Right atrium auricular region (tissue), 2 donors: Measurements from ENCODE around the gene ALS2. TPM values are rescaled to one million over a fixed set of nuclear protein-coding genes. Genes with fewer than 3 reads are reported as not detected.
"Not testable (repeated sequence)": the region's sequence is repeated elsewhere in the genome, so short reads cannot be mapped to it uniquely, and the experiment has no call there.

Source experiments
- DNase-seq: peaks from one replicate; pipeline ENCODE4 v3.0.0-alpha.2; 2019; ENCODE audit warnings: low spot score
- H3K27ac ChIP-seq, 2 donors: fragments of 200-600 bp; sonication (generic); 1 replicate in 1 of 2; 2 replicates in 1 of 2; pipeline ENCODE4 v1.5.1; 2016 to 2019
- H3K27me3 ChIP-seq, 2 donors: fragments of 200-600 bp; sonication (generic); one replicate each; pipeline versions ENCODE4 v1.5.1 to v1.6.0; 2017 to 2019
- H3K36me3 ChIP-seq: fragments of 200-600 bp; sonication (generic); one replicate; pipeline ENCODE4 v1.5.1; 2016
- H3K4me1 ChIP-seq, 2 donors: fragments of 200-600 bp; sonication (generic); one replicate each; pipeline versions ENCODE4 v1.5.1 to v1.6.0; 2017 to 2019
- H3K4me3 ChIP-seq, 2 donors: fragments of 200-600 bp; sonication (generic); 1 replicate in 1 of 2; 2 replicates in 1 of 2; pipeline ENCODE4 v1.5.1; 2017 to 2019; ENCODE audit warnings: mild to moderate bottlenecking in 1 of 2, moderate library complexity in 1 of 2
- H3K9me3 ChIP-seq, 2 donors: fragments of 200-600 bp; sonication (generic); one replicate each; pipeline ENCODE4 v1.5.1; 2019
- CTCF ChIP-seq, 2 donors: fragments of 200-600 bp; sonication (generic); IDR thresholded peaks; one replicate each; pipeline ENCODE4 v1.5.1; 2019; ENCODE audit warnings: antibody characterized with exemption in 2 of 2
- total RNA-seq, 2 donors: library from RNA; depleted of rRNA; stranded (reverse); fragments of >200 nt; gene quantifications; one replicate each; pipeline ENCODE4 v1.1.0, GENCODE V29; 2016

Gene ALS2
- total RNA-seq, 2 donors from 2014 or later = 31.0 to 31.8 TPM

- Histone ChIP-seq H3K9me3 (no peaks in the 10 kb centered on the region), H3K4me3 (no peak overlapping the region)
- no peak for TF ChIP-seq CTCF (IDR thresholded peaks at IDR 0.05)
Observed at GRCh38 chr2:201820383-201821007, 39.8 kb upstream of the ALS2 start.

GRCh38 chr2:201816657-201817575 is 36.2 kb upstream of the ALS2 start:
- H3K27me3 ChIP-seq = no peaks in the 10 kb centered on the region
- no peak for TF ChIP-seq CTCF (IDR thresholded peaks at IDR 0.05)
- H3K27ac ChIP-seq = no peak overlapping the region
- H3K4me3 ChIP-seq = no peak overlapping the region
- no peaks in the 10 kb centered on the region for H3K36me3 ChIP-seq
- no peaks in the 10 kb centered on the region for H3K9me3 ChIP-seq
- no peaks in the 10 kb centered on the region for H3K4me1 ChIP-seq
- DNase-seq = no peak

More at GRCh38 chr2:201820383-201821007, 39.8 kb upstream of the ALS2 start:
- DNase-seq = no peak
- no peaks in the 10 kb centered on the region for H3K4me1 ChIP-seq
- H3K36me3 ChIP-seq = no peaks in the 10 kb centered on the region
- no peaks in the 10 kb centered on the region for H3K27me3 ChIP-seq
- no peak overlapping the region for H3K27ac ChIP-seq

- Histone ChIP-seq H3K4me3 (no peak overlapping the region), H3K27ac (no peak overlapping the region), H3K27me3 (no peaks in the 10 kb centered on the region), H3K36me3 (no peaks in the 10 kb centered on the region), H3K4me1 (no peaks in the 10 kb centered on the region), H3K9me3 (no peaks in the 10 kb centered on the region)
- no peak for TF ChIP-seq CTCF (IDR thresholded peaks at IDR 0.05)
- no peak for DNase-seq
Observed at GRCh38 chr2:201813996-201814760, 33.4 kb upstream of the ALS2 start.

DNA sequence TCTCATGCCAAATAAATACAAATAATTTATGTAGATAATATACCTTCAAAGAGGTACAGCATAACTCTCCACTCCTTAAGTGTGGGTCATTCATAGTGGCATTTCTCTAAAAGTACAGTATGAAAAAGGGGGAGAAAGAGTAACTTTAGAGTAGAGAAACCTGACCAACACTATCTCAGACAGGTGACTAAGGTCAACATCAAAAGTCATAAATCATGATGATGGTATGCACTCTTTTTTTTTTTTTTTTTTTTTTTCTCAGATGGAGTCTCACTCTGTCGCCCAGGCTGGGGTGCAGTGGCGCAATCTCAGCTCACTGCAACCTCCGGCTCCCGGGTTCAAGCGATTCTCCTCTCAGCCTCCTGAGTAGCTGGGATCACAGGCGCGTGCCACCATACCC is 29.9 kb upstream of the ALS2 start:
- DNase-seq, H3K27me3 ChIP-seq, H3K4me1 ChIP-seq, H3K27ac ChIP-seq, H3K36me3 ChIP-seq, H3K9me3 ChIP-seq, H3K4me3 ChIP-seq: not testable (repeated sequence)

- H3K9me3 ChIP-seq = no peaks in the 10 kb centered on the region
- H3K4me1 ChIP-seq = peaks cover 0 to 8% of the 10 kb centered on the region in 2 donors
- no peak overlapping the region for H3K4me3 ChIP-seq
- H3K27ac ChIP-seq = no peak overlapping the region
- no peak for DNase-seq
- TF ChIP-seq CTCF (IDR thresholded peaks at IDR 0.05) = no peak
- H3K27me3 ChIP-seq = no peaks in the 10 kb centered on the region
- H3K36me3 ChIP-seq = no peaks in the 10 kb centered on the region
Observed at GRCh38 chr2:201809633-201810032, 28.9 kb upstream of the ALS2 start.

- Histone ChIP-seq H3K9me3 (no peaks in the 10 kb centered on the region), H3K4me3 (no peak overlapping the region), H3K4me1 (peaks cover 0 to 8% of the 10 kb centered on the region in 2 donors), H3K27ac (peak overlapping the region in 1 of 2 donors; percentile 62), H3K27me3 (no peaks in the 10 kb centered on the region), H3K36me3 (no peaks in the 10 kb centered on the region)
- no peak for TF ChIP-seq CTCF (IDR thresholded peaks at IDR 0.05)
- DNase-seq = no peak
Observed at GRCh38 chr2:201808027-201808426, 27.3 kb upstream of the ALS2 start.
